ENCODE data around the gene SPRTN.

SPRTN gene, protein sequence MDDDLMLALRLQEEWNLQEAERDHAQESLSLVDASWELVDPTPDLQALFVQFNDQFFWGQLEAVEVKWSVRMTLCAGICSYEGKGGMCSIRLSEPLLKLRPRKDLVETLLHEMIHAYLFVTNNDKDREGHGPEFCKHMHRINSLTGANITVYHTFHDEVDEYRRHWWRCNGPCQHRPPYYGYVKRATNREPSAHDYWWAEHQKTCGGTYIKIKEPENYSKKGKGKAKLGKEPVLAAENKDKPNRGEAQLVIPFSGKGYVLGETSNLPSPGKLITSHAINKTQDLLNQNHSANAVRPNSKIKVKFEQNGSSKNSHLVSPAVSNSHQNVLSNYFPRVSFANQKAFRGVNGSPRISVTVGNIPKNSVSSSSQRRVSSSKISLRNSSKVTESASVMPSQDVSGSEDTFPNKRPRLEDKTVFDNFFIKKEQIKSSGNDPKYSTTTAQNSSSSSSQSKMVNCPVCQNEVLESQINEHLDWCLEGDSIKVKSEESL

GRCh38 chr1:231338270-231339128, at the start of gene SPRTN:
Gene SPRTN, plus strand, starts transcription at chr1:231338293. Its CDS starts 91 bp downstream, at chr1:231338384.
- DNase-seq (ENCODE audit: low spot score), result peak; percentile 90

GRCh38 chr1:231295938-231296337, 42.2 kb upstream of the SPRTN start:
- no peak for DNase-seq (ENCODE audit: low spot score)

DNA sequence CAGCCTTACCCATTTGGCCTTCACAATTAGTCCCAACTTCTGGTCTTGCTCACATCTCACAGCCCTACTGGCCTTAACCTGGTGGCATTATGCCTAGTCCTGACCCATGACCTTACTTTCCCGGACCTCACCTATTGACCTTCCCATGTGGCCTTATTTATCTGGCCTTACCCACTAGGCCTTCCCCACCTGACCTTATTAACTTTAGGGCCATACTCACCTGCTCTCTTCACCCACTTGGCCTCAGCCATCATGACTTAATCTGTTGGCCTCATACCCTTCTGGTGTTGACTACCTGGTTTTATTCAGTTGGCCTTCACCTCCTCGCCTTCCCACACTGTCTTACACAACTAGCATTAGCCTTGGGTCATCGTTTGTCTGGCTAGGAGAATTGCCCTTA, 36.1 kb upstream of the SPRTN start:
- DNase-seq (ENCODE audit: low spot score), result no peak

DNA sequence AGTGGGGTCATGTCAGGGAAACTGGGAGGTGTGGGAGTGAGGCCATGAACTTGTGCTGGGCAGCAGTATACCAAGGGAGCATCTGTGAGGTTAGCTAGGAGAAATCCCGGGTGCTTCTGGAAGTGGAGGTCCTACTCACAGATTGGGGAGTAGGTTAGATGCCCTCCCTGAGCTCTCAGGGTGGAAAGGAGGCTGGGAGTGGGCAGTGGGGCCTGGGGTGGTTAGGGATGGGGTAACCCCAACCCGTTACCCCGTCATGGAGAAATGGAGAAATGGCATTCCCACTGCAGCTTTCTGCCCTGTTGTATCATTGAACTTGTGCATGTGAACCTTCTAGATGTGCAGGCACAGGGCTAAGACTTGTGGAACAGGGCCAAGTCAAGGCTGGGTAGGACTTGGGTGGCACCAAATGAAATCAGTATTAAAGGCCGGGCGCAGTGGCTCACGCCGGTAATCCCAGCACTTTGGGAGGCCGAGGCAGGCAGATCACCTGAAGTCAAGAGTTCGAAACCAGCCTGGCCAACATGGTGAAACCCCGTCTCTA, 27.6 kb upstream of the SPRTN start:
- no peak for DNase-seq (ENCODE audit: low spot score)

DNA sequence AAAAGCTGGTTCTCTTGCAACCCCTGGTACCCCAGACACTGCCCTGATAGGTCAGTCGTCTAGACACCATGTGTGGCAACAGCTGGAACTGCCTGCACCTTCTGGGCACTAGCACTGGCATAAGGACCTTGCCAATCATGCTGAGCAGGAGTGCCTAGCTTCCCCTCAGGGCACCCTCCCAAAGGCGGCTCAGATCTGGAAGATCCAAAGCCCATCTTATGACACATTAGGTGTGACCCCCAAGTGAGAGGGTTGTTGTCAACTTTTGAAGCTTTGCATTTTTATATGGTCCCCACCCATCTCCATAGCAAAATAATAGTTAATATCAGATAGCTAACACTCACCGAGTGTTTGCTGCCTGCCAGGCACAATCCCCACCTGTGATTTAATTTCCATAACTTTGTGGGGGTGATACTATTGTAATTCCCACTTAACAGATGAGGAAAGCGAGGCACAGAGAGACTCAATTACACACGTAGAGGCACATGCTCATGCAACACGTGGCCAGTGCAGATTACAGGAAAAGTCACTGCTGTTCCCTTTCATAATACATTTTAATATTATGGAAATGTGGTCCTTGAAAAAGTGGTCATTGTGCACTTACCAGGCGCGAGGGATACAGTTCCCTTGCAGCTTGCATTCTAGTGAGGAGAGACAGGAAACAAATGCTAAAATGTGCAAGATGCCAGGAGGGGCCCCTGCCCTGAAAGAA, 26.2 kb upstream of the SPRTN start:
- DNase-seq (ENCODE audit: low spot score), result no peak

GRCh38 chr1:231312432-231312788, 25.7 kb upstream of the SPRTN start:
- no peak for DNase-seq (ENCODE audit: low spot score)

DNA sequence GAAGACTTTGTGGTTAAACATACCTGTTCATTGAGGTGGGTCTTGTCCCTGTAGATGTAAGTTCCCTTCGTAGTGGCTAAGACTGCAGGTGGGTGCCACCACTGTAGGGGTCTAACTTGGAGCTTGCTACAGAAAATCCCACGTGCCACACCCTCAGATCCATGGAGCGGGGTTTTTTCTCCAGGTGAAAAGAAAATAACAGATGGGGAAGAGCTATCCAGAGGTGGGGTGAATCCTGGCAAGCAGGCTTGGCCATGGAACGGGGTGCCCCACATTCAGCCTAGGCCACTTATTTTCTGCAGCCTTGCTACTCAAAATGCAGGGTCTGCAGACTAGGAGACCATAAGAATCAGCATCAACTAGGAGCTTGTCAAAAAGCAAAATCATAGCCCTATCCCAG, 24.4 kb upstream of the SPRTN start:
- DNase-seq (ENCODE audit: low spot score), result no peak

DNA sequence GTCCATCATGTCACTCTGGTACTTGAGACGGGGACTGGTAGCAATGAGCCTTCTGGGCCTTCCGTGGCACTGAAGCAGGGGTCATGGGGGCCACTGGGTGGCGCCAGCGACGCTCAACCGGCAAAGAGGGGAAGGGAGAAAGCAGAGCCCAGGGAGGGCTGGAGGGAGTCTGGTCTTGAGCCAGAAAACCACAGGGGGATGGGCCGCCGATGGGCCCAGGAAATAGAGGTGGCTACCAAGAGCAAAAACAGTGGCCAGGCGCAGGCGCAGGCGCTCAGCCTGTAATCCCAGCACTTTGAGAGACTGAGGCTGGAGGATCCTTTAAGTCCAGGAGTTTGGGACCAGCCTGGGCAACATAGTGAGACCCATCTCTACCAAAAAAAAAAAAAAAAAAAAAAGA, 22.2 kb upstream of the SPRTN start:
- no peak for DNase-seq (ENCODE audit: low spot score)

DNA sequence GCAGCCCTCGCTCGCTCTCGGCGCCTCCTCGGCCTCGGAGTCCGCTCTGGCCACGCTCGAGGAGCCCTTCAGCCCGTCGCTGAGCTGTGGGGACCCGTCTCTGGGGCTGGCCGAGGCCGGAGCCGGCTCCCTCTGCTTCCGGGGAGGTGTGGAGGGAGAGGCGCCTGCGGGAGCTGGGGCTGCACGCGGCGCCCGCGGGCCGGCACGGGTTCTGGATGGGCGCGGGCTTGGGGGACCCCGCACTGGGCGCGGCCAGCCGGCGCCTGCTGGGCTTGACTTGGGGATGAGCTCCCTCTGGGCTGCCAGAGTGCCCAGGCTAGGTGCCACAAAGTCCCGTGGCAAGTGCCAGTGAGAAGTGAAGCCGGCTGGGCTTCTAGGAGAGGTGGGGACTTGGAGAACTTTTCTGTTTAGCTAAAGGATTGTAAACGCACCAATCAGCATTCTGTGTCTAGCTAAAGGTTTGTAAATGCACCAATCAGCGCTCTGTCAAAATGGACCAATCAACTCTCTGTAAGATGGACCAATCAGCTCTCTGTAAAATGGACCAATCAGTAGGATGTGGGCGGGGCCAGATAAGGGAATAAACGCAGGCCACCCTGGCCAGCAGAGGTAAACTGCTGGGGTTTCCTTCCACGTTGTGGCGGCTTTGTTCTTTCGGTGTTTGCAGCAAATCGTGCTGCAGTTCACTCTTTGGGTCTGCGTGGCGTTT, 20.6 kb upstream of the SPRTN start:
- no peak for DNase-seq (ENCODE audit: low spot score)

GRCh38 chr1:231318015-231318355, 20.1 kb upstream of the SPRTN start:
- no peak for DNase-seq (ENCODE audit: low spot score)

- DNase-seq (ENCODE audit: low spot score), result no peak
Measured at GRCh38 chr1:231318568-231318967, 19.5 kb upstream of the SPRTN start.

GRCh38 chr1:231319080-231319479, 19.0 kb upstream of the SPRTN start:
- no peak for DNase-seq (ENCODE audit: low spot score)

DNA sequence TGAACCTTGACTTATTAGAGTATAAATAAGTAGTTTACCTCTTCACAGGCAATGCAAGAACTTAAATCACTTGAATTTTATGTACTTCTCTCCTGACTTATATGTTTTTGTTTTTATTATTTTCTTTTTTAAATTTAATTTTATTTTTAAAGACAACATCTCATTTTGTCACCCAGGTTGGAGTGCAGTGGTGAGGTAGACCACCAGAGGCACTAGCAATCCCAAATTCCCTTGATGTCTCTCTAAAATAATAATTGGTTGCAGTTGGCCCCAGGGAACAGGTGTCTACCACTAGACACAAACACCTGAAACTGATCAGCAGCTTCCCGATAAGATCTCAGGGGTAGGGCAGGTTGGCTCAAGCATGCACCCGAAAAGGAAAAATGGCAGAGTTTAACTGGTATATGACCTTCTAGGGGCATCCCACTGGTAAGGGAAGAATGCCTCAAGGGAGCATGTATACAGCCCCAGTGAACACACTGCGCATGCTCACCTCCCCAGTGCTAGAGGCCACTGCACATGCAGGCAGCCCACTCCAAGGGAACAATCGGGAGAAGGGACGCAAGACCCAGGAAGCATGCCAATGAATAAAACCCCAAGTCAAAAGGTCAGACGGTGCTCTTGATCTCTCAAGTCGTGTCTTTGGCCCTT, 15.1 kb upstream of the SPRTN start:
- DNase-seq (ENCODE audit: low spot score), result no peak

- no peak for DNase-seq (ENCODE audit: low spot score)
Measured at GRCh38 chr1:231324660-231325059, 13.4 kb upstream of the SPRTN start.

DNA sequence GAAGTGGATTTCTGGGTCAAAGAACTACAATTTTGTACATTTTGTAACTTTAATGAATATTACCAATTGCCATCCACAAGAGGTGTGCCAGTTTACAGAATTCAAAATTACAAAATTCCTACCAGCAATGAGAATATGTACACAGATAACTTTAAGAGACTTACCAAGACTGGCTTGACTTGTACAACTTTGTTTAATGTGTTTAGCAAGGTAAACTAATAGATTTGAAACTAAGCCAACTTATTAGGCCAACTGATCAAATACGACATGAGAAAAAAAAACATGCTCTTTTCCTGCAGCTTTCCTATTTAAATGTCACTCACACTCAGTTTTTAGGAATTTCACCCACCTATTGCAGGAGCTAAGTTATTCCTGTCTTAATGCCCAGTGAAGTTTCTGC, 11.8 kb upstream of the SPRTN start:
- no peak for DNase-seq (ENCODE audit: low spot score)

- no peak for DNase-seq (ENCODE audit: low spot score)
Measured at GRCh38 chr1:231327617-231328016, 10.5 kb upstream of the SPRTN start.

DNA sequence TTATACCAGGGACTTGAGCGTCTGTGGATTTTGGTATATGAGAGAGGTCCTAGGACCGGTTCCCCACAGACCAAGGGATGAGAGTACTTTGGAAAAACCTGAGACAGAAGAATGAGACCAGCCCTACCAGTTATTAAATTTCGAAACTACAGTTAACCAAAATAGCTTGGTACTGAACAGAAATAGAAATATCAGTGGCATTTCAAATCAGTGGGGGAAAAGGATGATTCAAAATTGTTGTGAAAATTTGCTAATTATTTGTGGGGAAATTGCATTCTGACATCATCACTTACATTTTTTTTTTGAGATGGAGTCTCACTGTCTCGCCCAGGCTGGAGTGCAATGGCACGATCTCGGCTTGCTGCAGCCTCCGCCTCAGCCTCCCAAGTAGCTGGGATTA, 8.6 kb upstream of the SPRTN start:
- no peak for DNase-seq (ENCODE audit: low spot score)

- no peak for DNase-seq (ENCODE audit: low spot score)
Measured at GRCh38 chr1:231332761-231333160, 5.3 kb upstream of the SPRTN start.

GRCh38 chr1:231334079-231334666, 3.9 kb upstream of the SPRTN start:
- DNase-seq (ENCODE audit: low spot score), result no peak

GRCh38 chr1:231334952-231335351, 3.1 kb upstream of the SPRTN start:
- DNase-seq (ENCODE audit: low spot score), result no peak

Measured in AG08396 (cell line).